HepG2 (cell line): ENCODE measurements around the gene DDX49. TPM values are rescaled to one million over a fixed set of nuclear protein-coding genes. Genes with fewer than 3 reads are reported as not detected.

Experiments used
- ATAC-seq: fragments of 200-7000 bp; cut with Tn5 transposase; 3 replicates; pipeline ENCODE4 v1.9.1; 2020; ENCODE audit warnings: mild to moderate bottlenecking, moderate library complexity
- BruUV-seq: library from RNA; stranded (reverse); fragments of 400-500 nt; replicated peaks from 2 replicates; lab custom pipeline; 2021; lab: Mats Ljungman, UMichigan
- CTCF ChIA-PET: fragments of 300-600 bp; formaldehyde crosslinking; extraction: SDS; loops from one replicate; lab custom pipeline; 2021; ENCODE audit warnings: low total read pairs, inconsistent platforms, low intra/inter-chr PET ratio; lab: Yijun Ruan, JAX
- POLR2A ChIA-PET: fragments of 350-600 bp; sonication (Branson Sonifier 250); formaldehyde crosslinking; loops from one replicate; lab custom pipeline; 2020; ENCODE audit warnings: antibody characterized with exemption, inconsistent platforms; lab: Yijun Ruan, JAX
- DNase-seq: peaks from one replicate; pipeline ENCODE4 v3.0.0-alpha.2; 2015; ENCODE audit warnings: low spot score
- FAIRE-seq: peaks from 3 replicates; lab custom pipeline; 2011; peaks lifted over from hg19 to GRCh38; lab: Jason Lieb, UNC
- H2AFZ ChIP-seq: one replicate; pipeline ENCODE4 v1.6.1; 2011; ENCODE audit warnings: low read length, inconsistent platforms
- H3K27ac ChIP-seq: fragments of 300-600 bp; 3 replicates; pipeline ENCODE4 v1.8.0; 2011; ENCODE audit warnings: mixed run types, mild to moderate bottlenecking, mixed read lengths, low read length, inconsistent platforms; ENCODE audit not compliant: insufficient read depth; ENCODE audit errors: extremely low read length
- H3K27me3 ChIP-seq, 2 experiments: fragments of 200-600 bp in 1 of 2; 2 replicates in 1 of 2; 3 replicates in 1 of 2; pipeline versions ENCODE4 v1.6.0 to v1.8.0; 2011; ENCODE audit warnings: low read length in 2 of 2, mild to moderate bottlenecking in 2 of 2, moderate library complexity in 2 of 2, inconsistent platforms in 1 of 2; ENCODE audit not compliant: insufficient read depth in 2 of 2, control insufficient read depth in 1 of 2
- H3K36me3 ChIP-seq, 2 experiments: fragments of 200-600 bp in 1 of 2; replicated peaks in 1 of 2; 2 replicates in 1 of 2; 3 replicates in 1 of 2; pipeline versions ENCODE4 v1.5.1 to v1.8.0; 2011; ENCODE audit warnings: low read length in 2 of 2, inconsistent platforms in 1 of 2; ENCODE audit not compliant: insufficient read depth in 2 of 2, control insufficient read depth in 1 of 2
- H3K4me1 ChIP-seq: 2 replicates; pipeline ENCODE4 v1.5.1; 2012; ENCODE audit warnings: low read length, inconsistent platforms; ENCODE audit not compliant: insufficient read depth
- H3K4me2 ChIP-seq: 2 replicates; pipeline ENCODE4 v1.6.0; 2011; ENCODE audit warnings: low read depth, low read length, inconsistent platforms
- H3K4me3 ChIP-seq, 3 experiments: fragments of 200-600 bp in 1 of 3; sonication (generic), shearing (Covaris generic) in 1 of 3; replicated peaks in 1 of 3; 2 replicates each; pipeline ENCODE4 v1.5.1; 2011 to 2016; ENCODE audit warnings: low read length in 3 of 3, inconsistent platforms in 2 of 3, low read depth in 2 of 3, mild to moderate bottlenecking in 2 of 3, control low read depth in 1 of 3, mixed read lengths in 1 of 3; ENCODE audit not compliant: insufficient read depth in 1 of 3
- H3K79me2 ChIP-seq: one replicate; pipeline ENCODE4 v1.6.1; 2011; ENCODE audit warnings: low read length, inconsistent platforms; ENCODE audit not compliant: insufficient read depth
- H3K9ac ChIP-seq: 2 replicates; pipeline ENCODE4 v1.6.0; 2011; ENCODE audit warnings: mild to moderate bottlenecking, low read depth, low read length, inconsistent platforms; ENCODE audit not compliant: insufficient read depth
- H3K9me3 ChIP-seq: 2 replicates; pipeline ENCODE4 v1.5.1; 2012; ENCODE audit warnings: mild to moderate bottlenecking, low read length
- H4K20me1 ChIP-seq: 2 replicates; pipeline ENCODE4 v1.6.0; 2011; ENCODE audit warnings: inconsistent platforms, mild to moderate bottlenecking, low read length, moderate library complexity; ENCODE audit not compliant: insufficient read depth
- DNMT3B ChIP-seq: conservative IDR thresholded peaks from 2 replicates; pipeline ENCODE4 v1.6.1; 2016; ENCODE audit warnings: missing biosample characterization, control low read depth
- HMGA1 ChIP-seq: sonication (generic); formaldehyde crosslinking; conservative IDR thresholded peaks from 2 replicates; pipeline ENCODE4 v1.4.0; 2020; ENCODE audit warnings: missing genetic modification reagents
- HNRNPK ChIP-seq: fragments of 200-400 bp; formaldehyde crosslinking; IDR thresholded peaks from 2 replicates; pipeline ENCODE4 v1.6.1; 2018; ENCODE audit warnings: low read length, low read depth, moderate library complexity, mild to moderate bottlenecking; ENCODE audit not compliant: poor library complexity, severe bottlenecking
- IKZF4 ChIP-seq: sonication (generic); formaldehyde crosslinking; IDR thresholded peaks from 2 replicates; pipeline ENCODE4 v1.5.1; 2020; ENCODE audit warnings: borderline replicate concordance, mild to moderate bottlenecking, low read depth, missing genetic modification reagents; ENCODE audit errors: not compliant biosample characterization
- MAFK ChIP-seq, 2 experiments: IDR thresholded peaks in 1 of 2; conservative IDR thresholded peaks in 1 of 2; 2 replicates each; pipeline ENCODE4 v1.6.1; 2011; ENCODE audit warnings: improper control_type of control experiment in 2 of 2, low read length in 2 of 2
- MIXL1 ChIP-seq: IDR thresholded peaks from 2 replicates; pipeline ENCODE4 v1.6.1; 2016
- RXRA ChIP-seq: sonication (generic); formaldehyde crosslinking; IDR thresholded peaks from 2 replicates; pipeline ENCODE4 v1.5.1; 2020; ENCODE audit warnings: missing genetic modification reagents
- TSC22D2 ChIP-seq: sonication (generic); formaldehyde crosslinking; IDR thresholded peaks from 2 replicates; pipeline ENCODE4 v1.5.1; 2020; ENCODE audit warnings: missing genetic modification reagents, mild to moderate bottlenecking, borderline replicate concordance
- ZNF121 ChIP-seq: sonication (generic); formaldehyde crosslinking; IDR thresholded peaks from 2 replicates; pipeline ENCODE4 v1.5.0; 2020; ENCODE audit warnings: mild to moderate bottlenecking, missing genetic modification reagents
- ZNF235 ChIP-seq: sonication (generic); formaldehyde crosslinking; IDR thresholded peaks from 2 replicates; pipeline ENCODE4 v1.8.1; 2023; ENCODE audit warnings: mild to moderate bottlenecking, missing genetic modification reagents, borderline replicate concordance
- ZNF441 ChIP-seq: sonication (generic); formaldehyde crosslinking; IDR thresholded peaks from 2 replicates; pipeline ENCODE4 v1.7.0; 2021; ENCODE audit warnings: missing genetic modification reagents, borderline replicate concordance
- ZNF609 ChIP-seq: sonication (generic); formaldehyde crosslinking; IDR thresholded peaks from 2 replicates; pipeline ENCODE4 v1.4.0; 2020; ENCODE audit warnings: mild to moderate bottlenecking, missing genetic modification reagents, borderline replicate concordance
- ZNF766 ChIP-seq: sonication (generic); formaldehyde crosslinking; IDR thresholded peaks from 2 replicates; pipeline ENCODE4 v1.5.0; 2020; ENCODE audit warnings: missing genetic modification reagents, borderline replicate concordance
- ZSCAN31 ChIP-seq: sonication (generic); formaldehyde crosslinking; IDR thresholded peaks from 2 replicates; pipeline ENCODE4 v1.5.0; 2020; ENCODE audit warnings: low read depth, mild to moderate bottlenecking, missing genetic modification reagents
- WGBS: methylation state at CpG from one replicate; pipeline ENCODE4 v1.1.6; 2017; ENCODE audit warnings: low lambda C conversion rate; 5-methylcytosine and 5-hydroxymethylcytosine counted together
- in situ Hi-C: cut with HindIII; loops from 2 replicates; pipeline ENCODE4 v1.10.0; 2017; ENCODE audit warnings: low pct_unique_long_range_greater_than_20kb; ENCODE audit not compliant: extremely low pct_ligation_motif_present
- intact Hi-C: fragments of 100-400 bp; cut with micrococcal nuclease; formaldehyde crosslinking; loops from one replicate; pipeline ENCODE4 v1.10.0; 2022; ENCODE audit not compliant: unreplicated experiment
- polyA plus RNA-seq, 8 experiments: library from polyadenylated mRNA; depleted of rRNA in 3 of 8; stranded (reverse) in 7 of 8; unstranded in 1 of 8; fragments of >200 nt; fragmentation: Illumina TruSeq in 4 of 8; extraction: Trizol in 4 of 8; gene quantifications; 2 replicates each; pipeline versions ENCODE4 v1.2.1 to v1.2.3, GENCODE V29; 2011 to 2016; ENCODE audit warnings: low read depth in 4 of 8, missing spikeins in 1 of 8, mixed read lengths in 1 of 8; ENCODE audit not compliant: insufficient read depth in 1 of 8
- total RNA-seq, 5 experiments: library from RNA; depleted of rRNA; stranded (reverse); fragments of >200 nt; fragmentation: Illumina TruSeq; extraction: Trizol; gene quantifications; 2 replicates each; pipeline ENCODE4 v1.2.3, GENCODE V29; 2016; ENCODE audit warnings: low read depth in 1 of 5
- TF ChIP-seq, protein P1 (sequence below): sonication (generic); formaldehyde crosslinking; IDR thresholded peaks from 2 replicates; pipeline ENCODE4 v1.4.0; 2020; ENCODE audit warnings: mild to moderate bottlenecking, missing genetic modification reagents, borderline replicate concordance

Gene DDX49
- total and polyA plus RNA-seq, 2 of the 13 experiments (the other 11 are each of a cell fraction or from before 2014, with no cell fraction given): 27.0 to 46.2 TPM

GRCh38 chr19:18966307-18966706 lies 46.8 kb downstream of the DDX49 start:
- ChIA-PET CTCF (no interaction called here), POLR2A (interaction anchor here (0.7 kb wide), 2 partner anchors 91 to 477 kb away, joined by 3 to 5 read pairs; no protein-coding TSS in a partner anchor)
- Histone ChIP-seq H3K27ac (no peak overlapping the region), H3K4me1 (peaks cover 71% of the 10 kb centered on the region), H3K9ac (no peak overlapping the region), H3K9me3 (no peaks in the 10 kb centered on the region), H3K4me3 (no peak overlapping the region), H4K20me1 (no peaks in the 10 kb centered on the region), H3K27me3 (no peaks in the 10 kb centered on the region), H3K79me2 (no peaks in the 10 kb centered on the region), H3K4me2 (no peak overlapping the region), H3K36me3 (no peaks in the 10 kb centered on the region), H2AFZ (no peak overlapping the region)
- no peak for ATAC-seq
- FAIRE-seq: no peak
- WGBS: 16% methylated on average over 4 of the region's 4 CpGs
- intact Hi-C loops (no loop called here), in situ Hi-C loops (no loop called here)
- BruUV-seq: no TSS peak
- TF ChIP-seq MIXL1 (CRISPR knock-in tag): no peak
- TF ChIP-seq ZNF766 (CRISPR knock-in tag): no peak
- TF ChIP-seq ZSCAN31 (CRISPR knock-in tag): no peak
- TF ChIP-seq HMGA1 (CRISPR knock-in tag): no peak
- no peak for TF ChIP-seq HNRNPK
- TF ChIP-seq, protein P1, sequence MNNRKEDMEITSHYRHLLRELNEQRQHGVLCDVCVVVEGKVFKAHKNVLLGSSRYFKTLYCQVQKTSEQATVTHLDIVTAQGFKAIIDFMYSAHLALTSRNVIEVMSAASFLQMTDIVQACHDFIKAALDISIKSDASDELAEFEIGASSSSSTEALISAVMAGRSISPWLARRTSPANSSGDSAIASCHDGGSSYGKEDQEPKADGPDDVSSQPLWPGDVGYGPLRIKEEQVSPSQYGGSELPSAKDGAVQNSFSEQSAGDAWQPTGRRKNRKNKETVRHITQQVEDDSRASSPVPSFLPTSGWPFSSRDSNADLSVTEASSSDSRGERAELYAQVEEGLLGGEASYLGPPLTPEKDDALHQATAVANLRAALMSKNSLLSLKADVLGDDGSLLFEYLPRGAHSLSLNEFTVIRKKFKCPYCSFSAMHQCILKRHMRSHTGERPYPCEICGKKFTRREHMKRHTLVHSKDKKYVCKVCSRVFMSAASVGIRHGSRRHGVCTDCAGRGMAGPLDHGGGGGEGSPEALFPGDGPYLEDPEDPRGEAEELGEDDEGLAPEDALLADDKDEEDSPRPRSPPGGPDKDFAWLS (CRISPR knock-in tag): no peak
- no peak for TF ChIP-seq ZNF609
- no peak for TF ChIP-seq TSC22D2 (CRISPR knock-in tag)
- no peak for TF ChIP-seq MAFK (conservative IDR thresholded peaks at IDR 0.05 in 1 of 2, IDR thresholded peaks at IDR 0.05 in 1 of 2; ENCODE audit: low read length in 2 of 2)
- TF ChIP-seq ZNF121 (CRISPR knock-in tag): no peak
- TF ChIP-seq IKZF4 (CRISPR knock-in tag): no peak
- no peak for TF ChIP-seq ZNF441 (CRISPR knock-in tag)
- TF ChIP-seq ZNF235 (CRISPR knock-in tag): no peak
- no peak for TF ChIP-seq RXRA
- no peak for TF ChIP-seq DNMT3B
- DNase-seq: no peak
